DND-41 (cell line): ENCODE results near the gene ERGIC3.
A peak's percentile ranks its signal among the peaks of the same experiment; 100 is the strongest.

Experiments used
- EZH2 ChIP-seq: IDR thresholded peaks from 3 replicates; pipeline ENCODE4 v1.6.1; 2012; ENCODE audit warnings: borderline replicate concordance, low read depth, mild to moderate bottlenecking, moderate library complexity, low read length, inconsistent platforms; ENCODE audit not compliant: severe bottlenecking
- TF ChIP-seq, protein P1 (sequence below): IDR thresholded peaks from 2 replicates; pipeline ENCODE4 v1.5.1; 2012; ENCODE audit warnings: borderline replicate concordance, low read length, moderate library complexity, mild to moderate bottlenecking; ENCODE audit not compliant: poor library complexity, severe bottlenecking; ENCODE audit errors: extremely low read depth

DNA sequence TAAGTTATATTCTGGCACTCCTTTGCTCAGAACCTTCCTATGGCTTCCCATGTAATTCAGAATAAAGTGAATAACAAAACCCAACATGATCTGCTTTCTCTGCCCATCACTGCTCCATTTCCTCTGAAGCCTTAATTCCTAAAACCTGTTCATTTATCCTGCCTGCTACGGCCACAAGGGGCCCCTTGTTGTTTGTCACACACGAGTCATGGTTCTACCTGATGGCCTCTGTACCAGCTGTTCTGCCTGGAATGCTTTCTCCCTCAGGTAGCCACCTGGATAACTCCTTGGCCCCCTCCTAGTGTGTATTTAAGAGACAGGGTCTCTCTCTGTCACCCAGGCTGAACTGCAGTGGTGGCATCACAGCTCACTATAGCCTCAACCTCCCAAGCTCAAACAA is 26.8 kb downstream of the ERGIC3 start:
- no peak for TF ChIP-seq EZH2
- TF ChIP-seq, protein P1, sequence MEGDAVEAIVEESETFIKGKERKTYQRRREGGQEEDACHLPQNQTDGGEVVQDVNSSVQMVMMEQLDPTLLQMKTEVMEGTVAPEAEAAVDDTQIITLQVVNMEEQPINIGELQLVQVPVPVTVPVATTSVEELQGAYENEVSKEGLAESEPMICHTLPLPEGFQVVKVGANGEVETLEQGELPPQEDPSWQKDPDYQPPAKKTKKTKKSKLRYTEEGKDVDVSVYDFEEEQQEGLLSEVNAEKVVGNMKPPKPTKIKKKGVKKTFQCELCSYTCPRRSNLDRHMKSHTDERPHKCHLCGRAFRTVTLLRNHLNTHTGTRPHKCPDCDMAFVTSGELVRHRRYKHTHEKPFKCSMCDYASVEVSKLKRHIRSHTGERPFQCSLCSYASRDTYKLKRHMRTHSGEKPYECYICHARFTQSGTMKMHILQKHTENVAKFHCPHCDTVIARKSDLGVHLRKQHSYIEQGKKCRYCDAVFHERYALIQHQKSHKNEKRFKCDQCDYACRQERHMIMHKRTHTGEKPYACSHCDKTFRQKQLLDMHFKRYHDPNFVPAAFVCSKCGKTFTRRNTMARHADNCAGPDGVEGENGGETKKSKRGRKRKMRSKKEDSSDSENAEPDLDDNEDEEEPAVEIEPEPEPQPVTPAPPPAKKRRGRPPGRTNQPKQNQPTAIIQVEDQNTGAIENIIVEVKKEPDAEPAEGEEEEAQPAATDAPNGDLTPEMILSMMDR, result peak; percentile 44
